DOHH2 (cell line): ENCODE measurements around the gene CBARP.

Source experiments
- CTCF ChIP-seq: fragments of 200-600 bp; sonication (generic); IDR thresholded peaks from one replicate; pipeline ENCODE4 v1.5.1; 2014; ENCODE audit warnings: antibody characterized with exemption, mild to moderate bottlenecking, low read depth, low read length; ENCODE audit not compliant: poor library complexity, severe bottlenecking
- EZH2phosphoT487 ChIP-seq: fragments of 200-600 bp; sonication (generic); IDR thresholded peaks from 2 replicates; pipeline ENCODE4 v1.6.1; 2017; ENCODE audit warnings: borderline replicate concordance, mild to moderate bottlenecking, antibody characterized with exemption, low read length, moderate library complexity, mixed read lengths

GRCh38 chr19:1231729-1232637, 5.8 kb downstream of the CBARP start:
- TF ChIP-seq CTCF = no peak
- no peak for TF ChIP-seq EZH2phosphoT487
